GM12878 (cell line): ENCODE results near the gene RCC2.

Experiments used
- CTCF ChIP-seq, 3 experiments: IDR thresholded peaks in 2 of 3; conservative IDR thresholded peaks in 1 of 3; 2 replicates each; pipeline ENCODE4 v1.5.1; 2011; ENCODE audit warnings: low read depth in 3 of 3, low read length in 3 of 3, mild to moderate bottlenecking in 3 of 3, control low read depth in 2 of 3, moderate library complexity in 2 of 3, inconsistent platforms in 1 of 3, mixed read lengths in 1 of 3; ENCODE audit not compliant: control insufficient read depth in 2 of 3, insufficient read depth in 1 of 3; ENCODE audit errors: extremely low read depth in 1 of 3
- FOXK2 ChIP-seq: fragments of 450-650 bp; IDR thresholded peaks from 2 replicates; pipeline ENCODE4 v1.6.1; 2017; ENCODE audit warnings: mild to moderate bottlenecking, moderate library complexity
- GABPA ChIP-seq: IDR thresholded peaks from 2 replicates; pipeline ENCODE4 v1.6.1; 2014; ENCODE audit warnings: antibody characterized with exemption, low read depth, mild to moderate bottlenecking, inconsistent platforms
- PBX3 ChIP-seq: IDR thresholded peaks from 2 replicates; pipeline ENCODE4 v1.6.1; 2011; ENCODE audit warnings: mild to moderate bottlenecking, low read depth, low read length, moderate library complexity; ENCODE audit not compliant: insufficient replicate concordance
- TF ChIP-seq, protein P1 (sequence below): IDR thresholded peaks from 2 replicates; pipeline ENCODE4 v1.6.1; 2012; ENCODE audit warnings: low read depth, low read length, improper control_type of control experiment

DNA sequence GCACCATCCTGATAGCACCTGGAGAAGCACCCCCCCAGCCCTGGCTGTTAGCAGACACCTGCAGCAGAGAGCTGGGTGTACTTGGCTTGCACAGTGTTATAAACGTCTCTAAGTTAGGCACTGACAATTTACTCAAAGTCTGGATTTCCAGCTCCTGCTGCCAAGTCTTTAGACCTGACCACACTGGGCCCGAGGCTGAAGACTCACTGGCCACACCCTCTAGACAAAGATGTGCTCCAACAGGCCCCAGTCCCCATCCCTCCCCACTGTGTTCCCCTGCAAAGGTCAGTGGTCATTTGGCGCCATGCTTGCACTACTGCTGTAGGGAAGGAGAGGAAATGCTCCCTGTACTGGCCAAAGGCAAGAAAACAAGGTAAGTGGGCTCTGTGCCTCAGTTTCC lies 36.4 kb downstream of the RCC2 start:
- TF ChIP-seq GABPA, result no peak
- TF ChIP-seq CTCF (IDR thresholded peaks at IDR 0.05 in 2 of 3, conservative IDR thresholded peaks at IDR 0.05 in 1 of 3; ENCODE audit: control insufficient read depth in 2 of 3, extremely low read depth in 1 of 3, insufficient read depth in 1 of 3, low read depth in 3 of 3, low read length in 3 of 3), result no peak
- TF ChIP-seq, protein P1, sequence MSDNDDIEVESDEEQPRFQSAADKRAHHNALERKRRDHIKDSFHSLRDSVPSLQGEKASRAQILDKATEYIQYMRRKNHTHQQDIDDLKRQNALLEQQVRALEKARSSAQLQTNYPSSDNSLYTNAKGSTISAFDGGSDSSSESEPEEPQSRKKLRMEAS, result no peak
- no peak for TF ChIP-seq FOXK2
- no peak for TF ChIP-seq PBX3
